A549 (cell line): ENCODE data around the gene PTRH1. TPM values are rescaled to one million over a fixed set of nuclear protein-coding genes. Genes with fewer than 3 reads are reported as not detected.

ENCODE experiments used
- ATAC-seq, 2 experiments: fragments of 200-7000 bp in 1 of 2; fragments of >200 bp in 1 of 2; cut with Nextera tagmentation in 1 of 2; cut with Tn5 transposase in 1 of 2; 3 replicates each; pipeline versions ENCODE4 v1.8.0 to v1.9.1; 2018 to 2020; ENCODE audit warnings: mild to moderate bottlenecking in 1 of 2, moderate library complexity in 1 of 2
- CTCF ChIA-PET: fragments of 300-600 bp; sonication (Branson Sonifier 250); formaldehyde crosslinking; extraction: SDS; loops from one replicate; lab custom pipeline; 2021; ENCODE audit warnings: antibody characterized with exemption, inconsistent platforms; lab: Yijun Ruan, JAX
- POLR2A ChIA-PET: fragments of 350-600 bp; formaldehyde crosslinking; extraction: SDS; loops from one replicate; lab custom pipeline; 2021; ENCODE audit warnings: antibody characterized with exemption, inconsistent platforms; lab: Yijun Ruan, JAX
- DNase-seq, 2 experiments: peaks; one replicate each; pipeline versions ENCODE4 v3.0.0 to v3.0.0-alpha.2; 2011 to 2016; ENCODE audit warnings: low read depth in 1 of 2, low spot score in 1 of 2
- FAIRE-seq: peaks from 2 replicates; lab custom pipeline; 2011; peaks lifted over from hg19 to GRCh38; lab: Jason Lieb, UNC
- H3K27ac ChIP-seq, 2 experiments: fragments of >200 bp; sonication (Bioruptor Twin); formaldehyde crosslinking; 3 replicates each; pipeline ENCODE4 v1.5.1; 2016 to 2017
- H3K4me1 ChIP-seq: fragments of >200 bp; sonication (Bioruptor Twin); formaldehyde crosslinking; 3 replicates; pipeline ENCODE4 v1.6.1; 2016
- H3K4me2 ChIP-seq: fragments of >200 bp; sonication (Bioruptor Twin); formaldehyde crosslinking; 3 replicates; pipeline ENCODE4 v1.6.1; 2016
- H3K4me3 ChIP-seq: fragments of >200 bp; sonication (Bioruptor Twin); formaldehyde crosslinking; 3 replicates; pipeline ENCODE4 v1.5.1; 2016
- H3K9me3 ChIP-seq: fragments of >200 bp; sonication (Bioruptor Twin); formaldehyde crosslinking; 3 replicates; pipeline ENCODE4 v1.6.1; 2016
- BHLHE40 ChIP-seq: IDR thresholded peaks from 2 replicates; pipeline ENCODE4 v1.6.1; 2012; ENCODE audit warnings: low read depth, low read length, inconsistent platforms
- CEBPB ChIP-seq, 2 experiments: fragments of >200 bp in 1 of 2; sonication (Bioruptor Twin) in 1 of 2; formaldehyde crosslinking in 1 of 2; IDR thresholded peaks; 2 replicates each; pipeline ENCODE4 v1.6.1; 2012 to 2016
- EHMT2 ChIP-seq: fragments of 200-600 bp; sonication (generic); IDR thresholded peaks from 2 replicates; pipeline ENCODE4 v1.6.1; 2016; ENCODE audit warnings: antibody characterized with exemption, low read depth, mild to moderate bottlenecking, moderate library complexity
- EP300 ChIP-seq, 2 experiments: fragments of >200 bp; sonication (Bioruptor Twin); formaldehyde crosslinking; IDR thresholded peaks; 2 replicates in 1 of 2; 3 replicates in 1 of 2; pipeline ENCODE4 v1.6.1; 2016 to 2017
- FOSL2 ChIP-seq, 2 experiments: fragments of 450-650 bp in 1 of 2; fragments of >200 bp in 1 of 2; sonication (Bioruptor Twin) in 1 of 2; formaldehyde crosslinking; IDR thresholded peaks; 2 replicates each; pipeline versions ENCODE4 v1.5.0 to v1.6.1; 2016 to 2020; ENCODE audit warnings: mild to moderate bottlenecking in 1 of 2, moderate library complexity in 1 of 2
- HOXA7 ChIP-seq: fragments of 250-450 bp; sonication (Bioruptor Pico); IDR thresholded peaks from 2 replicates; pipeline ENCODE4 v1.5.0; 2020; ENCODE audit warnings: mild to moderate bottlenecking, moderate library complexity
- JUN ChIP-seq, 2 experiments: fragments of >200 bp; sonication (Bioruptor Twin); formaldehyde crosslinking; IDR thresholded peaks; 2 replicates in 1 of 2; 3 replicates in 1 of 2; pipeline ENCODE4 v1.6.1; 2016 to 2017
- JUNB ChIP-seq: fragments of >200 bp; sonication (Bioruptor Twin); formaldehyde crosslinking; IDR thresholded peaks from 2 replicates; pipeline ENCODE4 v1.6.1; 2016
- MYC ChIP-seq: IDR thresholded peaks from 2 replicates; pipeline ENCODE4 v1.6.1; 2012; ENCODE audit warnings: mild to moderate bottlenecking, inconsistent platforms, low read length, improper control_type of control experiment, borderline replicate concordance
- NR3C1 ChIP-seq: fragments of >200 bp; sonication (Bioruptor Twin); formaldehyde crosslinking; IDR thresholded peaks from 3 replicates; pipeline ENCODE4 v1.6.1; 2017
- PHF8 ChIP-seq: fragments of 200-600 bp; sonication (generic); IDR thresholded peaks from 2 replicates; pipeline ENCODE4 v1.6.1; 2016; ENCODE audit warnings: low read depth, mild to moderate bottlenecking, antibody characterized with exemption, moderate library complexity, borderline replicate concordance
- SREBF2 ChIP-seq: fragments of 450-650 bp; IDR thresholded peaks from 2 replicates; pipeline ENCODE4 v1.6.1; 2014; ENCODE audit warnings: mild to moderate bottlenecking, moderate library complexity
- TFCP2L1 ChIP-seq: fragments of 250-450 bp; sonication (Bioruptor Pico); IDR thresholded peaks from 2 replicates; pipeline ENCODE4 v1.5.0; 2021; ENCODE audit warnings: mild to moderate bottlenecking
- ZC3H11A ChIP-seq: fragments of 450-650 bp; IDR thresholded peaks from 2 replicates; pipeline ENCODE4 v1.6.1; 2014; ENCODE audit warnings: antibody characterized with exemption, mild to moderate bottlenecking
- ZFP36 ChIP-seq: fragments of 450-650 bp; IDR thresholded peaks from 2 replicates; pipeline ENCODE4 v1.6.1; 2014; ENCODE audit warnings: borderline replicate concordance; ENCODE audit not compliant: partially characterized antibody
- WGBS: methylation state at CpG from one replicate; pipeline ENCODE4 v1.1.6; 2017; ENCODE audit errors: missing lambda C conversion rate; 5-methylcytosine and 5-hydroxymethylcytosine counted together
- polyA plus RNA-seq, 4 experiments: library from polyadenylated mRNA; depleted of rRNA in 3 of 4; stranded (reverse); fragments of >200 nt; fragmentation: RNase III in 1 of 4; extraction: RNeasy Plus Mini Kit Qiagen cat#74134 plus additional on column Dnase treatment in 1 of 4; gene quantifications; 2 replicates in 3 of 4; 3 replicates in 1 of 4; pipeline ENCODE4 v1.2.3, GENCODE V29; 2011 to 2017
- TF ChIP-seq, protein P1 (sequence below): fragments of 200-600 bp; sonication (generic); IDR thresholded peaks from 2 replicates; pipeline ENCODE4 v1.6.1; 2016; ENCODE audit warnings: antibody characterized with exemption, mild to moderate bottlenecking, moderate library complexity
- TF ChIP-seq, protein P2 (sequence below): fragments of >200 bp; sonication (Bioruptor Twin); formaldehyde crosslinking; IDR thresholded peaks from 3 replicates; pipeline ENCODE4 v1.5.1; 2016
- TF ChIP-seq, protein P3 (sequence below): IDR thresholded peaks from 2 replicates; pipeline ENCODE4 v1.6.1; 2012
- TF ChIP-seq, protein P4 (sequence below): fragments of 250-450 bp; sonication (Bioruptor Pico); IDR thresholded peaks from 2 replicates; pipeline ENCODE4 v1.5.0; 2020; ENCODE audit warnings: low read depth, mild to moderate bottlenecking, moderate library complexity

The PTRH1 gene
- polyA plus RNA-seq, 2 of the 4 experiments (the other 2 are of a cell fraction), result 5.1 to 11.4 TPM

DNA sequence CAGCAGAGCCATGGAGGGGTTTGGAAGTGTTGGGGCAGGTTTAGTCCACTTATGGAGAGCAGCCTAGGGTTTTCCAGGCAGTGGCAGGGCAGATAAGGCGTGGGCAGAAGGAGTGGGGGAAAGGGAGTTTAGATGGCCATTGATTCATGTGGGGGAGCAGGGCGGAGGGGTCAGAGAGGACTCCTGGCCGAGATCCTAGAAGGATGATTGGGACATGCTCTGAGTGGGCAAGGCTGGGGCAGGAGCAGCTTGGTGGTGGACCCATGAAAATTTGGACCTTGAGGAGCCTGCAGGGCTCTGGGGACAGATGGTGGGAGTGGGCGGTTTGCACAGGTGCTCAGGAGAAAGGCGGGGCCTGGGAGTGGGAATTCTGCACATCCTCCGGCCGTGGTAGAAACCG, 37.7 kb upstream of the PTRH1 start (continued):
- TF ChIP-seq HOXA7 (CRISPR knock-in tag), result no peak
- TF ChIP-seq SREBF2, result no peak
- TF ChIP-seq EP300 (IDR thresholded peaks at IDR 0.05), result no peak
- TF ChIP-seq NR3C1, result no peak
- TF ChIP-seq PHF8, result no peak
- no peak for TF ChIP-seq BHLHE40
- TF ChIP-seq, all 56 proteins: peak for 0

DNA sequence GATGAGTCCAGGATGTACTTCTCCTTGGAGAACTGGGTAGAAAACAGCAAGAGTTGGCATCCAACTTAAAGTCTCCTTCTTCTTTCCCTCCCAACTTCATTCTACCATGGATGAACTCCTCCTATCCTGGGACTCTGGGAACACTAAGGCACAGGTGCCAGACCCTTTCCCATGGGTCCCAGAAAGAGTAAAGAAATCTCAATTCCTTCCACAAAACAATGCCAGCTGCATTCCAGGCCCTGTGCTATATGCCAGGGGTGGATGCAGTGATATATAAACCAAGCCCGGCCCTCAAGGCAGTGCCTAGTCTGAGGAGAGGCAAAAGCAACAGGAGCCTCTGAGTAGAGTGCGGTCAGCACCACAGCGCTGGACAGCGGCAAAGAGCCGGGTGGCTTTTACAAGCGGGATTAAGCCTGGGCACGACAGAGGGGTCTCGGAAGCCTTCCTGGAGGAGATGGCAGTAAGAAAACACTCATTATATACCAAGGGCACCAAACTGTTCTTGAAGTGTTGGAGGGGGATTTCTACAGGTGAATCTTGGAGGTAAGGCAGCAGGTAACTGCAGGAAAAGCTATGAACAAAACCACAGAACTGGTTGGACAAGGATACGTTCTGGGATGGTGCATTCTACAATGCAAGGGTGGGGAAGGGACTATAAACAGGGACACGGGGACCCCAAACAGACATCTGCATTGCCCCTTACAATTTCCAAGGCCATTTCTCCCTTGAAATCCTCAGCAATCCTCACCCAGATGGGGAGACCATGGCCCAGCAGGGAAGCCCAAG, 36.0 kb upstream of the PTRH1 start:
- TF ChIP-seq EHMT2 (peak; percentile 91), ZC3H11A (no peak), JUN (IDR thresholded peaks at IDR 0.05) (no peak)
- TF ChIP-seq, protein P1, sequence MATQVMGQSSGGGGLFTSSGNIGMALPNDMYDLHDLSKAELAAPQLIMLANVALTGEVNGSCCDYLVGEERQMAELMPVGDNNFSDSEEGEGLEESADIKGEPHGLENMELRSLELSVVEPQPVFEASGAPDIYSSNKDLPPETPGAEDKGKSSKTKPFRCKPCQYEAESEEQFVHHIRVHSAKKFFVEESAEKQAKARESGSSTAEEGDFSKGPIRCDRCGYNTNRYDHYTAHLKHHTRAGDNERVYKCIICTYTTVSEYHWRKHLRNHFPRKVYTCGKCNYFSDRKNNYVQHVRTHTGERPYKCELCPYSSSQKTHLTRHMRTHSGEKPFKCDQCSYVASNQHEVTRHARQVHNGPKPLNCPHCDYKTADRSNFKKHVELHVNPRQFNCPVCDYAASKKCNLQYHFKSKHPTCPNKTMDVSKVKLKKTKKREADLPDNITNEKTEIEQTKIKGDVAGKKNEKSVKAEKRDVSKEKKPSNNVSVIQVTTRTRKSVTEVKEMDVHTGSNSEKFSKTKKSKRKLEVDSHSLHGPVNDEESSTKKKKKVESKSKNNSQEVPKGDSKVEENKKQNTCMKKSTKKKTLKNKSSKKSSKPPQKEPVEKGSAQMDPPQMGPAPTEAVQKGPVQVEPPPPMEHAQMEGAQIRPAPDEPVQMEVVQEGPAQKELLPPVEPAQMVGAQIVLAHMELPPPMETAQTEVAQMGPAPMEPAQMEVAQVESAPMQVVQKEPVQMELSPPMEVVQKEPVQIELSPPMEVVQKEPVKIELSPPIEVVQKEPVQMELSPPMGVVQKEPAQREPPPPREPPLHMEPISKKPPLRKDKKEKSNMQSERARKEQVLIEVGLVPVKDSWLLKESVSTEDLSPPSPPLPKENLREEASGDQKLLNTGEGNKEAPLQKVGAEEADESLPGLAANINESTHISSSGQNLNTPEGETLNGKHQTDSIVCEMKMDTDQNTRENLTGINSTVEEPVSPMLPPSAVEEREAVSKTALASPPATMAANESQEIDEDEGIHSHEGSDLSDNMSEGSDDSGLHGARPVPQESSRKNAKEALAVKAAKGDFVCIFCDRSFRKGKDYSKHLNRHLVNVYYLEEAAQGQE, result peak; percentile 96
- TF ChIP-seq, all 56 proteins: peak for 2
- H3K4me1 ChIP-seq, result peaks cover 14% of the 10 kb centered on the region
- no peak overlapping the region for H3K4me3 ChIP-seq
- ATAC-seq (0 out of 6 replicates have a peak, but pooled peaks of 1 of the 2 experiments have one; percentile 19), DNase-seq (no peak), FAIRE-seq (no peak)
- no peak overlapping the region for H3K27ac ChIP-seq
- no peaks in the 10 kb centered on the region for H3K9me3 ChIP-seq
- H3K4me2 ChIP-seq, result no peak overlapping the region
- POLR2A ChIA-PET, result no interaction called here
- CTCF ChIA-PET, result interaction anchor here (1.0 to 1.7 kb wide), 6 partner anchors 9 to 247 kb away, joined by 3 to 6 read pairs (median 4); partner anchors contain the start of gene TOR2A
- WGBS, result 5% methylated on average over 10 of the region's 10 CpGs

DNA sequence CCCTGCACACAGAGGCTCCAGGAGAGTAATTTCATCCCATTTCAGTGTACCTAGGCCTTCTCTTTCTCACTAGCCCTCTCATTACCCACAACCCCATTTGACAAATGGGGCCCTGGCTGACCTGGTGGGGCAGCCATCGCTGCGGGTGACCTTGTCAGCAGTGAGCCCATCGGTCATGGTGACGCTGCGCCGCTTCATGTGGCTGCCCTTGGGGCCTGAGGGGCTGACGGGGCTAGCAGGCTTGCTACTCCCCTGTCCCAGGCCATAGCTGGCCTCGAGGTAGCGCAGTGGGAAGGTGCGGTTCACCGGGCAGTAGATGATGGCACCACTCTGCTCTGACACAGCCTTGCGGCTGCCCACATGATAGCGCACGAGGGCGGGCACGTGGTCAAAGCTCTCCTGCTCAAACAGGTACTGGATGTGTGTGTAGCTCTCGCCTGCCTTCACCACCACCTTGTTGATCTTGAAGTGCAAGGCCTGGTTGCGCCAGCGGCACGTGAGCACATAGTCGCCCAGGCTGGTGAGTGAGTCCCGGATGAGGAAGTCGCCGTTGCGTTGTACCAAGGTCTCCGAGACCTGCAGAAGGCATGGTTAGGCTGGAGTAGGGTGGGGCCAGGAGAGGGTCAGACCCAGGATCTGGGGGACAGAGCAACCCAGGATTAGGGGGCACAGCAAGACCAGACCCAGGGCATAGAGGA, 33.8 kb upstream of the PTRH1 start:
- WGBS, result 76% methylated on average over 19 of the region's 26 CpGs

More for the DNA sequence above, 33.8 kb upstream of the PTRH1 start:
- no peak overlapping the region for H3K27ac ChIP-seq
- FAIRE-seq (no peak), DNase-seq (no peak), ATAC-seq (no peak)
- no peak overlapping the region for H3K4me2 ChIP-seq
- CTCF ChIA-PET, result interaction anchor here (1.2 to 7.5 kb wide), 3 partner anchors 14 to 33 kb away, joined by 4 to 55 read pairs (median 4); partner anchors contain the start of gene TOR2A
- peaks cover 1% of the 10 kb centered on the region for H3K4me1 ChIP-seq
- TF ChIP-seq JUNB (no peak), MYC (no peak), TFCP2L1 (no peak), PHF8 (no peak), CEBPB (IDR thresholded peaks at IDR 0.05) (no peak), ZFP36 (no peak), FOSL2 (IDR thresholded peaks at IDR 0.05) (no peak), FOSL2 (CRISPR knock-in tag; IDR thresholded peaks at IDR 0.05) (no peak)
- TF ChIP-seq, protein P2, sequence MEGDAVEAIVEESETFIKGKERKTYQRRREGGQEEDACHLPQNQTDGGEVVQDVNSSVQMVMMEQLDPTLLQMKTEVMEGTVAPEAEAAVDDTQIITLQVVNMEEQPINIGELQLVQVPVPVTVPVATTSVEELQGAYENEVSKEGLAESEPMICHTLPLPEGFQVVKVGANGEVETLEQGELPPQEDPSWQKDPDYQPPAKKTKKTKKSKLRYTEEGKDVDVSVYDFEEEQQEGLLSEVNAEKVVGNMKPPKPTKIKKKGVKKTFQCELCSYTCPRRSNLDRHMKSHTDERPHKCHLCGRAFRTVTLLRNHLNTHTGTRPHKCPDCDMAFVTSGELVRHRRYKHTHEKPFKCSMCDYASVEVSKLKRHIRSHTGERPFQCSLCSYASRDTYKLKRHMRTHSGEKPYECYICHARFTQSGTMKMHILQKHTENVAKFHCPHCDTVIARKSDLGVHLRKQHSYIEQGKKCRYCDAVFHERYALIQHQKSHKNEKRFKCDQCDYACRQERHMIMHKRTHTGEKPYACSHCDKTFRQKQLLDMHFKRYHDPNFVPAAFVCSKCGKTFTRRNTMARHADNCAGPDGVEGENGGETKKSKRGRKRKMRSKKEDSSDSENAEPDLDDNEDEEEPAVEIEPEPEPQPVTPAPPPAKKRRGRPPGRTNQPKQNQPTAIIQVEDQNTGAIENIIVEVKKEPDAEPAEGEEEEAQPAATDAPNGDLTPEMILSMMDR, result no peak
- TF ChIP-seq, protein P3, sequence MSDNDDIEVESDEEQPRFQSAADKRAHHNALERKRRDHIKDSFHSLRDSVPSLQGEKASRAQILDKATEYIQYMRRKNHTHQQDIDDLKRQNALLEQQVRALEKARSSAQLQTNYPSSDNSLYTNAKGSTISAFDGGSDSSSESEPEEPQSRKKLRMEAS, result no peak
- TF ChIP-seq, protein P4, sequence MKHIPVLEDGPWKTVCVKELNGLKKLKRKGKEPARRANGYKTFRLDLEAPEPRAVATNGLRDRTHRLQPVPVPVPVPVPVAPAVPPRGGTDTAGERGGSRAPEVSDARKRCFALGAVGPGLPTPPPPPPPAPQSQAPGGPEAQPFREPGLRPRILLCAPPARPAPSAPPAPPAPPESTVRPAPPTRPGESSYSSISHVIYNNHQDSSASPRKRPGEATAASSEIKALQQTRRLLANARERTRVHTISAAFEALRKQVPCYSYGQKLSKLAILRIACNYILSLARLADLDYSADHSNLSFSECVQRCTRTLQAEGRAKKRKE, result no peak
- H3K4me3 ChIP-seq, result no peak overlapping the region
- POLR2A ChIA-PET, result no interaction called here
- H3K9me3 ChIP-seq, result no peaks in the 10 kb centered on the region
